Measurements from ENCODE around the gene NEK6.

NEK6 gene

GRCh38 chr9:124273427-124274160 is 15.8 kb downstream of the NEK6 start:
- Histone ChIP-seq H3K36me3 (ENCODE audit: insufficient read depth, low read length) (no peaks in the 10 kb centered on the region), H3K27ac (ENCODE audit: low read depth, low read length) (peak overlapping the region; percentile 71), H3K4me3 (ENCODE audit: low read depth in 1 of 2, low read length in 2 of 2) (peak overlapping the region in 1 of 2 donors; percentile 12), H3K4me1 (ENCODE audit: insufficient read depth, low read length) (peaks cover 59% of the 10 kb centered on the region), H3K27me3 (ENCODE audit: control insufficient read depth in 1 of 2, insufficient read depth in 2 of 2, low read length in 2 of 2) (no peaks in the 10 kb centered on the region), H3K9me3 (ENCODE audit: low read length) (no peaks in the 10 kb centered on the region), H3K9ac (ENCODE audit: low read length) (peak overlapping the region; percentile 6)

- no peak overlapping the region for H3K9ac ChIP-seq (ENCODE audit: low read length)
Observed at GRCh38 chr9:124274226-124274625, 16.5 kb downstream of the NEK6 start.

GRCh38 chr9:124274738-124275137 is 17.0 kb downstream of the NEK6 start:
- Histone ChIP-seq H3K36me3 (ENCODE audit: insufficient read depth, low read length) (no peaks in the 10 kb centered on the region), H3K9ac (ENCODE audit: low read length) (no peak overlapping the region), H3K9me3 (ENCODE audit: low read length) (no peaks in the 10 kb centered on the region), H3K4me3 (ENCODE audit: low read depth in 1 of 2, low read length in 2 of 2) (no peak overlapping the region), H3K27me3 (ENCODE audit: control insufficient read depth in 1 of 2, insufficient read depth in 2 of 2, low read length in 2 of 2) (no peaks in the 10 kb centered on the region), H3K27ac (ENCODE audit: low read depth, low read length) (no peak overlapping the region), H3K4me1 (ENCODE audit: insufficient read depth, low read length) (peaks cover 65% of the 10 kb centered on the region)

More at GRCh38 chr9:124274226-124274625, 16.5 kb downstream of the NEK6 start:
- Histone ChIP-seq H3K4me3 (ENCODE audit: low read depth in 1 of 2, low read length in 2 of 2) (no peak overlapping the region), H3K27me3 (ENCODE audit: control insufficient read depth in 1 of 2, insufficient read depth in 2 of 2, low read length in 2 of 2) (no peaks in the 10 kb centered on the region), H3K27ac (ENCODE audit: low read depth, low read length) (peak overlapping the region; percentile 71), H3K4me1 (ENCODE audit: insufficient read depth, low read length) (peaks cover 59% of the 10 kb centered on the region), H3K36me3 (ENCODE audit: insufficient read depth, low read length) (no peaks in the 10 kb centered on the region), H3K9me3 (ENCODE audit: low read length) (no peaks in the 10 kb centered on the region)

DNA sequence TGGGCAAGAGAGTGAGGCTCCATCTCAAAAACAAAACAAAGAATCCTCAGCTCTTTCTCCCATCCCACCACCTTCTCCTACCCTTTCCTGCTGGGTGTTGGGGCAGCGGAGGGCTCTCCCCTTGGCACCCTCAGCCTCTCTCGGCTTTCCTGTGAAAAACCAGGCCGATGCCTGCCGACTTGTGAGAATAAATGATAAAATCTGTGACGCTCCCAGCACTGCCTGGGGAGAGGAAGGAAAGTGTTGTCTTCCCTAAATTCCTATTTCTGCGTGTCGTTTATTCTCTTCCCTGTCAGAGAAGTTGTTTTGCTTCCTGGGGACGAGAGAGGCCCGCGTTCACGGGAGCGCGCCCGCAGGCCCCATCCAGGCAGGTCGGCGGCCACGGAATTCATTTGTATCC is 19.7 kb downstream of the NEK6 start:
- Histone ChIP-seq H3K27ac (ENCODE audit: low read depth, low read length) (no peak overlapping the region), H3K36me3 (ENCODE audit: insufficient read depth, low read length) (no peaks in the 10 kb centered on the region), H3K4me1 (ENCODE audit: insufficient read depth, low read length) (peaks cover 64% of the 10 kb centered on the region), H3K9ac (ENCODE audit: low read length) (no peak overlapping the region), H3K4me3 (ENCODE audit: low read depth in 1 of 2, low read length in 2 of 2) (no peak overlapping the region), H3K27me3 (ENCODE audit: control insufficient read depth in 1 of 2, insufficient read depth in 2 of 2, low read length in 2 of 2) (no peaks in the 10 kb centered on the region), H3K9me3 (ENCODE audit: low read length) (no peaks in the 10 kb centered on the region)

DNA sequence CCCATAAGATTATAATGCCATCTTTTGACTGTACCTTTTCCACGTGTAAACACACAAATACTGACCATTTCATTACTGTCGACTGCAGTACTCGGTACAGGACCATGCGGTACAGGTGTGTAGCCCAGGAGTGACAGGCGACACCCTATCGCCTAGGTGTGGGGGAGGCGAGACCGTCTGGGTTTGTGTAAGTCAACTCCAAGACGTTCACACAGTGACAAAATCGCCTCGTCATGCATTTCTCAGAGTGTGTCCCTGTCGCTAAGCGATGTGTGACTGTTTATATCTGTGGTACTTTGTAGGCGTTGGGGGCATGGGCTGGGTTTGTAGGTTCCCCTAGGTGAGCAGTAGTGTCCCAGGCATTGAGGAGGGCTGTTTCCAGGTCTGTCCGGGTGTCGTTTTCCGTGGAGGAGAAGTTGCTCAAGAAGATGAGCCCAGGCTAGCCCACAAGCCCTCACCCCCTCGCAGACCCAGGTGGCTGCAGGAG is 20.3 kb downstream of the NEK6 start:
- no peaks in the 10 kb centered on the region for H3K9me3 ChIP-seq (ENCODE audit: low read length)
- no peak overlapping the region for H3K9ac ChIP-seq (ENCODE audit: low read length)
- H3K4me1 ChIP-seq (ENCODE audit: insufficient read depth, low read length): peaks cover 64% of the 10 kb centered on the region
- H3K27me3 ChIP-seq (ENCODE audit: control insufficient read depth in 1 of 2, insufficient read depth in 2 of 2, low read length in 2 of 2): no peaks in the 10 kb centered on the region
- no peaks in the 10 kb centered on the region for H3K36me3 ChIP-seq (ENCODE audit: insufficient read depth, low read length)
- H3K4me3 ChIP-seq (ENCODE audit: low read depth in 1 of 2, low read length in 2 of 2): no peak overlapping the region
- H3K27ac ChIP-seq (ENCODE audit: low read depth, low read length): no peak overlapping the region

- Histone ChIP-seq H3K4me3 (ENCODE audit: low read depth in 1 of 2, low read length in 2 of 2) (peak overlapping the region in 1 of 2 donors; percentile 19), H3K9ac (ENCODE audit: low read length) (no peak overlapping the region)
Observed at GRCh38 chr9:124279531-124280175, 21.9 kb downstream of the NEK6 start.

DNA sequence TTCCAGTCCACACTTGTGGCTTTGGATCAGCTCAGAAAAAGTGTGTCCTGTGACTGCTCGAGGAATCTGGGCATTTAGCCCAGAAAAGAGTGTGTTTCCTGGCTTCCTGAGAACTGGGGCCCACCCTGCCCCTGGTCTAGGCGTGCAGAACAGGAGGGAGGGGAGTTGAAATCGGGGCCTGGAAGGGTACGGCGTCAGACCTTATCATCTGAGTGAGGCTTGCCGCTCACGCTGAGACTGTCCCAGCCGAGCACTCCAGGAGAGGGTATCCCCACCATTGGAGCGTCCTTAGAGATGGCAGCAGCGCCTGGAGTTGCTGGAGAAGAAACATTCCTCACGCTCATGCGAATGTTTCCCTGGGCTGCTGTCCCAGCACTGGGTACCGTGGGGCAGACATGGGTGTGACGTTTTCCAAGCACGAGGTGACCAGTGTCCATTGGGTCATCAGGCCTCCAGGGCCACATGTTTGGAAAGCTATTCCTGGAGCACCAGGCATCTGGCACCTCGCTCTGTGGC is 22.5 kb downstream of the NEK6 start:
- H3K4me3 ChIP-seq (ENCODE audit: low read depth in 1 of 2, low read length in 2 of 2): peak overlapping the region in 1 of 2 donors; percentile 19
- no peaks in the 10 kb centered on the region for H3K27me3 ChIP-seq (ENCODE audit: control insufficient read depth in 1 of 2, insufficient read depth in 2 of 2, low read length in 2 of 2)
- H3K4me1 ChIP-seq (ENCODE audit: insufficient read depth, low read length): peaks cover 61% of the 10 kb centered on the region
- H3K9me3 ChIP-seq (ENCODE audit: low read length): no peaks in the 10 kb centered on the region
- no peaks in the 10 kb centered on the region for H3K36me3 ChIP-seq (ENCODE audit: insufficient read depth, low read length)
- no peak overlapping the region for H3K9ac ChIP-seq (ENCODE audit: low read length)
- no peak overlapping the region for H3K27ac ChIP-seq (ENCODE audit: low read depth, low read length)

More at GRCh38 chr9:124279531-124280175, 21.9 kb downstream of the NEK6 start:
- H3K4me1 ChIP-seq (ENCODE audit: insufficient read depth, low read length): peaks cover 61% of the 10 kb centered on the region
- no peaks in the 10 kb centered on the region for H3K9me3 ChIP-seq (ENCODE audit: low read length)
- H3K36me3 ChIP-seq (ENCODE audit: insufficient read depth, low read length): no peaks in the 10 kb centered on the region
- no peaks in the 10 kb centered on the region for H3K27me3 ChIP-seq (ENCODE audit: control insufficient read depth in 1 of 2, insufficient read depth in 2 of 2, low read length in 2 of 2)
- H3K27ac ChIP-seq (ENCODE audit: low read depth, low read length): no peak overlapping the region

DNA sequence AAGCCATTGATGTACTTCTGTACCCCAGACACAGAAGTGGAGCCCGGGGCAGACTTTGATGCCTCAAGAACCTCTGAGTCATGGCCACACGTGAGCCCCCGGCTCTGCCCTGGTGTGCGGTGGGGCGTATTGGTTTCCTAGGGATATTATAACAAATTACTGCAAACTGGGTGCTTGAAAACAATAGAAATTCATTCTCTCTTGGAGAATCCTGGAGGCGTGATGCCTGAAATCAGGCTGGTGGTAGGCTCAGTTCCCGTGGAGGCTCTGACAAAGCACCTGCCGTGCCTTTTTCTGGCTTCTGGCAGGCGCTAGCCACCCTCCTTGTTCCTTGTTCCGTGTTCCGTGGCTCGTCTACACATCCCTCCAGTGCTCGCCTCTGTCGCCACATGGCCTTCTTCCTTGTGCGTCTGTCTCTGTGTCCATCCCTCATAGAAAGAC is 24.2 kb downstream of the NEK6 start:
- Histone ChIP-seq H3K4me1 (ENCODE audit: insufficient read depth, low read length) (peaks cover 78% of the 10 kb centered on the region), H3K9me3 (ENCODE audit: low read length) (no peaks in the 10 kb centered on the region), H3K36me3 (ENCODE audit: insufficient read depth, low read length) (peaks cover 4% of the 10 kb centered on the region), H3K9ac (ENCODE audit: low read length) (no peak overlapping the region), H3K27ac (ENCODE audit: low read depth, low read length) (no peak overlapping the region), H3K4me3 (ENCODE audit: low read depth in 1 of 2, low read length in 2 of 2) (no peak overlapping the region), H3K27me3 (ENCODE audit: control insufficient read depth in 1 of 2, insufficient read depth in 2 of 2, low read length in 2 of 2) (no peaks in the 10 kb centered on the region)

DNA sequence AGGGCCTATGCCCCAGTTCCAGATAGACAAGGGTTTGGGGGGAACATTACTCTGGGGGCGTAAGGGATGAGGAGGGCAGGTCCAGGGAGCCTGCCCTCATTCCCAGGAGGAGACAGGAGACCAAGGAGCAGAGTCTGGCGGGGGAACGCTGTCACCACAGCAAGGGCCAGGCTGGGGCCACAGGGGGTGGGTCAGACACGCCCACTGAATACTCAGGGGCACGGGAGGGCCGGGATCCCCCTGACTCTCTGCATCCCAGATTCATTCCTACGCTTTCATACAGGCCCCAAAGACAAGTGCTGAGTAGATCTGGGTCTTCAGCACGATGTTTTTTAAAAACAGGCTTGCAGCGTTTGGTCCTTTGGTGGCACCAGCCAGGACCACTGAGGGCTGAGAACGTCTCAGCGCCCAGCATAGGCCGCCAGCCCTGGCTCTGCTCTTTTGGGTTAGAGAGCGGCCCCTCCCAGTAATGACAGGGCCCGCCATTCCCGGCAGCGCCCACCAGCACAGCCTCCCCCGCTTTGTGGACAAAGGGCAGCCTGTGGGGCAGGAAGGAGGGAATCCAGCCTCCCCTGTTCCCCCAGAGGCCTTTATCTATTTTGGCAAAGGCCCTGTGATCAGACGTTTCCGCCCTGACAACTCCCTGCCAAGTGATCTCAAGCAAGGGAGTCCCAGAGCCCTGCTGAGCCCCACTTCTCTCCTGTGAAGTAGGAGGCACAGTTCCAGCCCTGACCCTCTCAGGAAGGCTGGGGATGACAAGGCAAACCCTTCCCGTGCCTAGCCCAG is 24.9 kb downstream of the NEK6 start:
- no peak overlapping the region for H3K9ac ChIP-seq (ENCODE audit: low read length)
- no peaks in the 10 kb centered on the region for H3K27me3 ChIP-seq (ENCODE audit: control insufficient read depth in 1 of 2, insufficient read depth in 2 of 2, low read length in 2 of 2)
- peak overlapping the region in 1 of 2 donors; percentile 16 for H3K4me3 ChIP-seq (ENCODE audit: low read depth in 1 of 2, low read length in 2 of 2)
- H3K4me1 ChIP-seq (ENCODE audit: insufficient read depth, low read length): peaks cover 79% of the 10 kb centered on the region
- no peaks in the 10 kb centered on the region for H3K9me3 ChIP-seq (ENCODE audit: low read length)
- H3K27ac ChIP-seq (ENCODE audit: low read depth, low read length): no peak overlapping the region
- peaks cover 4% of the 10 kb centered on the region for H3K36me3 ChIP-seq (ENCODE audit: insufficient read depth, low read length)

DNA sequence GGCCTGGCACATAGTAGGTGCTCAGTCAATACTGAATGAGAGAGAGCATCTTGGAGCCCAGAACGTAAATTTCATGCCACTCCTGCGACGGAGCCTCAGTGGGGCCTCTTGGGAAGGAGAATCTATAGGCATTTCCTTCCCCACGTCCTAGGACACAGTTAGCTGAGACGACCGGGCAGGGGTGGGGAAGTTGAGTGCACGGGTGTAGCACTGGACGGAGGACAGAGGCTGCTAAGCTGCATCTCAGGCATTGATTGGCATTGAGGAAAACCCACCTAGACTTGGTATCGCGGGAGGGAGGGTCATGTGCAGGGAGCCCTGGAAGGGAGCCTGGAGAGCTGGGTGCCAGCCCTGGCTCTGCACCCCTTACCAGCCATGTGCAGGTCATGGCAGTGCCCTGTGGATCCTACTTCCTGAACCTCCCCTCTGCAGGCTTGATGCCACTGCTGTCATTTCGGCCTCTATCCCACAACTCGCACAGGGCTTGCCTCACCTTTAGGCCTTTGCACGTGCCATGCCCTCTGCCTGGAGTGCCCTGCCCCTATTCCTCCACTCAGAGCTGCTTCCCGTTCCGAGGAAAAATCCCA is 25.6 kb downstream of the NEK6 start:
- Histone ChIP-seq H3K4me1 (ENCODE audit: insufficient read depth, low read length) (peaks cover 74% of the 10 kb centered on the region), H3K9ac (ENCODE audit: low read length) (no peak overlapping the region), H3K27me3 (ENCODE audit: control insufficient read depth in 1 of 2, insufficient read depth in 2 of 2, low read length in 2 of 2) (no peaks in the 10 kb centered on the region), H3K36me3 (ENCODE audit: insufficient read depth, low read length) (peaks cover 4% of the 10 kb centered on the region), H3K27ac (ENCODE audit: low read depth, low read length) (peak overlapping the region; percentile 44), H3K4me3 (ENCODE audit: low read depth in 1 of 2, low read length in 2 of 2) (no peak overlapping the region), H3K9me3 (ENCODE audit: low read length) (no peaks in the 10 kb centered on the region)
